NCI-H526 treated with DMSO at 0.1 percent for 48 hours (cell line): Measurements from ENCODE around the gene SORCS2.

Experiments used
- DNase-seq: peaks from one replicate; lab custom pipeline; 2025; lab: John Stamatoyannopoulos, UW

Gene SORCS2

GRCh38 chr4:7338876-7339623 lies 146.7 kb downstream of the SORCS2 start:
- no peak for DNase-seq

DNA sequence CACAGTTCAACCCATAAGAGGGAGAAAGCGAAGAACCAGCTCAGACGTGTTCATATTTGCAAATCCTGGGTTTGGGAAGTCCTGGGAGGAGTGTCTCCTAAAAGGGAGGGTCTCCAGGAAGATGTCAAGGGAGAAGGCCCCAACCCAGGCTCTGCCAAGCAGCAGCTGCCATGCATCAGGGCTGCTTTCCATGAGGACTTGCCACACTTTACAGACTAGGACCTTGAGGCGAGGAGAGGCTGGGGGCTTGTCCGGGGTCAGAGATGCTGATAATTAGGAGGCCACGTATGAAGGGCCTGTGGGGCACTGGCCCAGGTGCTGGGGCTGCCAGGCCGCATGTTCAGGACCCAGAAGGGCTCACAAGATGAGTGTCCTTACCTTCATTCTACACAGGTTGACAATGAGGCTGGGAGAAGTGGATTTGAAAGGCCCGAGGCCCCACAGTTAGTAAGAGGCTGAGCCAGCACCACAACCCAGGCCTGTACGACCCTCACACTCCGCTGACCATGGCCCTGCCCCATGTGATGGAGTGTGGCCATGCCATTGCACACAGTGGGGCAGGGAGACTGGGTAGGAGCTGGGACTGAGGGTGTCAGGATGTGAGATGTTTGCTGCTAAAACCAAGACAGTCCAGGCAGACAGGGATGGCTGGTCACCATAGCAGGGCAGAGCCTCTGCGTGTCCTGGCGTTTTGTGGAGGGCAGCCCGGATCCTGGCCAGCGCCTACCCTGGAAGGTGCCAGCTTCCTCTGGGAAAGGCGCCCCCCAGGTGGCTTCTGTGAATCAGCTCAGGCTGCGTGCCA lies 147.6 kb downstream of the SORCS2 start:
- no peak for DNase-seq

GRCh38 chr4:7340553-7341433 lies 148.5 kb downstream of the SORCS2 start:
- DNase-seq: no peak

GRCh38 chr4:7341491-7342222 lies 149.3 kb downstream of the SORCS2 start:
- DNase-seq: no peak

GRCh38 chr4:7342223-7343080 lies 150.1 kb downstream of the SORCS2 start:
- no peak for DNase-seq

- DNase-seq: no peak
Observed at GRCh38 chr4:7343081-7343655, 150.8 kb downstream of the SORCS2 start.

GRCh38 chr4:7343950-7344349 lies 151.6 kb downstream of the SORCS2 start:
- DNase-seq: no peak

DNA sequence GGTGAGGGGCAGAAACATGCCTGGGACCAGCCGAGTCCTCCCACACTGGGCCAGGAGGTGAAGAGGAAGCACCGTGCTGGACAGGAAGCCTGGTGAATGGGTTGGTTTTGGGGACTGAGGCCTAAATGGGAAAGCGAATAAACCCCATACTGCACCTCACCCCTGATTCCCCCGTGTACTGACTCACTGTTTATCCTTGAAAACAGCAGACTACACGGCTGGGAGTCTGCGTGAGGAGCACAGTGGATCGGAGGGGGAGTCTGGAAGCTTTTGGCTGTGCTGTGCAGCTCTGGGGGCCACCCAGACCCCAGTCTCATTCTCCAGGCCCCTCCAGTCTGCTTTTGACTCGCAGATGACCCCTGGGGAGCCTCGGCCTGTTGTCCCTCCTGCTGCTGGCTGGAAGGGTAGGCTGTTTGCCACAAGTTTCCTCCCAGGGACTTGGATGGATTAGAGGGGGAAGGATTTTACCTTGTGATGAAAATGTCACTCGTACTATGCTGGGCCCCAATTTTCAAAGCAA lies 152.4 kb downstream of the SORCS2 start:
- DNase-seq: no peak

- DNase-seq: no peak
Observed at GRCh38 chr4:7347981-7348380, 155.6 kb downstream of the SORCS2 start.

DNA sequence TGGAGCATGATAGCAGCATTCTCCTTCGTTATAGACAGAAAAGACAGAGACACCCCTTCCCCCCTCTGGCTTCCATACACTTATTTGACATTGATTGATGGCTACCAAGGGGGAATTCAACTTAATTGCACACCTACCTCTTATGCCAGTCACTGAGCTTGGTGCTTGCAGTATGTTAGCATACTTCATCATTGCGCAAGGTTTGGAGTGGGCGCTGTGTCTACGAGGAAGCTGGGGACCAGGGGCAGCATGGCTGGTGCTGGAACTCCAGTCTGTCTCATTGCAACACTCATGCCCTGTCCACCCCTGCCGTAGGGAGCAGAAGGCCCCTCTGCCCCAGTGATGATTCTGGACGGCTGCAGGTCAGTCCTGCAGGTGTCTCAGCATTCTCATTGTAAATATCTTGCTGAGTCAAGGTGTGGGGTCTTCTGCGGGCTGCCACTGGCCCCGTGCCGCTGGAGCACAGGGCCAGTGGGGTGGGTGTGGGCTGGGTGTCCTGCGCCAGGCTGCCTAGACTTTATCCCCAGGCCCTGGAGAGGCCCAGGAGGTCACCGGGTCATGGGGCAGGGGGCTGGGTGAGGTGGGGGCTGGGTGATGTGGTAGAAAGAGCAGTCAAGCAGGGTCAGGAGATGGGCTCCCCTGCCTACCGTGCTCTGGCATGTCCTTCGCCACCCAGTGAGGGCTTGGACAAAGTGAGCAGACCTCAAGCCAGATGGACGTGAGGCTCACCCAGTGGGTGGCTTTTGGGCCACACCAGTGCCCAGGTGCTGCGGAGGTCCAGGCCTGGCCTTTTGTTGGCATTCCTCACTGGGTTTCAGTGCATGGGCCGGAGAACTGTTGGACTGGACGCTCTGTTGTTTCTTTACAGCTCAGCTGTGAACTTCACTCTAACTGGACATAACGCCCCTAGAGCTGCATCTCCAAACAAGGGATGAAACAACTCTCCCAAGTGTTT lies 156.9 kb downstream of the SORCS2 start:
- no peak for DNase-seq

GRCh38 chr4:7350396-7350795 lies 158.1 kb downstream of the SORCS2 start:
- no peak for DNase-seq

GRCh38 chr4:7351014-7351413 lies 158.7 kb downstream of the SORCS2 start:
- DNase-seq: no peak

DNA sequence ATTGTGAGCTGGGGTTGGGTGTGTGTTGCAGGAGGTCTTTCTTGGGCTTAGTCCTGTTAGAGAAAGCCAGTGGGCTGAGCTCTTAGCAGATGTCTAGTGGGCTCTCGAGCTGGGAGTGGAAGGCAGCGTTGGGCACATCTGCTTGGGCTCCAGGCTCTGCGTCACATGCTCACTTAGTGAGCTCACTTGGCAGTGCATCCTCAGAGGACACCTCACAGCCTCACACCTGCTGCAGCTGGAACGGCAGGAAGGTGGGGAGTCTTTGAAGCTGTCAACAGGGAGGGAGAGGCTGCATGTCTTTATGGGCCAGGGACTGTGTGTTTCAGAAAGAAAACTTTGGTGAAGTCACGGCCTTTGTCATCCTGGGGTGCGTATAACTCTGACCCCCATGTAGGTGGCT lies 160.1 kb downstream of the SORCS2 start:
- no peak for DNase-seq

GRCh38 chr4:7353046-7353790 lies 160.9 kb downstream of the SORCS2 start:
- DNase-seq: no peak

DNA sequence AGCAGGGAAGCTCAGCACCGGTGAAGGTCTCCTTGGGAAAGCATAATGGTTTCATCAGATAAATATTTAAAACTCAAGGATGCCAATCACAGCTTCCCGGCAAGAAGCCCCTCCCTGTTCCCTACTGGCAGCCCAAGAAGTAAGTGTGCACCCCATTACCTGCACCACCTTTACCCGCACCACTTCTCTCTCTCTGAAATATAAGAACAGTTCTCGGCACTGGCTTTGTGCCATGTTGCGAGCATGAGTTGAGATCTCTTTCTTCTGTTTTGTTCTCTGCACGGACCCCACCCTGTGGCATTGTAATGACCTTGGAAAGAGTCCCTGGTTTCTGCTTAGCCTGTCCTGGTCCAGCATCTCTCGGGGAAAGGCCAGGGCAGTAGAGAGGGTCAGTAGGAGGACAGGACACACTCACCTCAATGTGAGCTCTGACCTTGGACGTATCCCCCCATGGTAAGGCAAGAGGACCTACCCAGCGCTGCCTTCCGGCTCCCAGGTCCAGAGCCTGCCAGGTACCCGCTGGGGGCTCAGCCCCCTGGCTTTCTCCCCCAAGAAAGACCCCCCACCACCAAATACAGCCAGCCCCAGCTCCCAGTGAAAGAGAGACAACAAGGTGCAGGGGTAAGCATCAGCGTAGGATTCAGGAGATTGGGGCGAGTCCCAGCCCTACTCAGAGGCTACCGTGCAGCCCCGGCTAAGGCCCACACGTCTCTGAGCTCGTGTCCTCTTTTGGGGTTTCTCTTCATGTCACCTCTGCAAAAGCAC lies 161.7 kb downstream of the SORCS2 start:
- no peak for DNase-seq

DNA sequence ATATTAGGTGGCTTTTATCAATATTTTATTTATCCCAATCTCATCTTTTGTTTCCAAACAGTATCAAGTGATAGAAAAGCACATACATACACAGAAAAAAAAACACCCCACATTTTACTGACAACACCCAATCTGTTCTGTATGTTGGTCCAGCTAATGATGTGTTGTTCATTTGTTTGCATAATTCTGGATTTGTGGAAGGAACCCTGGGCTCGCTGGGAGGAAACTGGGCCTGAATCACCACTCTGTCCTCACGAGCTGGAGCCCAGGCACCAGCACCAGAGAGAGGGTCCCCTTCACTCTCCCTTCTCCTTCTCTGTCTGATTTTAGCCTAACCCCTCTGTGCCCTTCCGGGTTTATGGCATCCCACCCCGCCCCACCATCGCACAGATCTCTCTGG lies 162.6 kb downstream of the SORCS2 start:
- DNase-seq: no peak

GRCh38 chr4:7355795-7356194 lies 163.5 kb downstream of the SORCS2 start:
- no peak for DNase-seq
